ENCODE data around the gene TRPC6. TPM values are rescaled to one million over a fixed set of nuclear protein-coding genes. Genes with fewer than 3 reads are reported as not detected.
"Not testable (repeated sequence)": the region's sequence is repeated elsewhere in the genome, so short reads cannot be mapped to it uniquely, and the experiment has no call there.

TRPC6 gene
- total RNA-seq, 2 experiments from 2014 or later = not detected

GRCh38 chr11:101498891-101499290 lies 84.9 kb downstream of the TRPC6 start:
- no peaks in the 10 kb centered on the region for H3K4me1 Mint-ChIP-seq
- no peak overlapping the region for H3K4me3 Mint-ChIP-seq
- H3K36me3 Mint-ChIP-seq = no peaks in the 10 kb centered on the region
- no peak for ATAC-seq
- H3K27me3 Mint-ChIP-seq = no peaks in the 10 kb centered on the region
- no peak for DNase-seq
- CTCF ChIA-PET = no interaction called here
- peaks cover 3% of the 10 kb centered on the region for H3K9me3 Mint-ChIP-seq (ENCODE audit: low read depth)
- H3K27ac Mint-ChIP-seq = no peak overlapping the region

DNA sequence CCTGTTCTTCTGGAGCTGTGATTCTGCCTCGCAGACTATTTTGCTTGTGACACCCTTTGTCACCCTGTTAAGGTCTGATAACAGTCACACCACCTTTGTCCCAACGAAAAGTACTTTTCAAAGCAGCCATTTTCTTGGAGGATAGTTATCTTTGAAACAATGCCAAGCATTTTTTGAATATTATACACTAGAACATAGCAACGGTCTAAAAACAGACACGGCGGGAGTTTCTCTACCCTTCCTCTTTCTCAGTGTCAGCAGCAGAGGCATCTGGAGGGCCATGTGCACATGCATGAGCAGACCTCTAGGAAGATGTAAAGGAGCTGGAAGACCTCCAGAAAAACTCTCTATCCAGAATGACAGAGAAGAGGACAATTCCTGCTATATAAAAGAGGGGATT lies 86.5 kb downstream of the TRPC6 start:
- H3K4me1 Mint-ChIP-seq = no peaks in the 10 kb centered on the region
- no peaks in the 10 kb centered on the region for H3K36me3 Mint-ChIP-seq
- ATAC-seq = no peak
- H3K27me3 Mint-ChIP-seq = no peaks in the 10 kb centered on the region
- no peak for DNase-seq
- H3K4me3 Mint-ChIP-seq = no peak overlapping the region
- CTCF ChIA-PET = no interaction called here
- peaks cover 3% of the 10 kb centered on the region for H3K9me3 Mint-ChIP-seq (ENCODE audit: low read depth)
- H3K27ac Mint-ChIP-seq = no peak overlapping the region

GRCh38 chr11:101487775-101488174 lies 96.0 kb downstream of the TRPC6 start:
- no peaks in the 10 kb centered on the region for H3K27me3 Mint-ChIP-seq
- peaks cover 3% of the 10 kb centered on the region for H3K9me3 Mint-ChIP-seq (ENCODE audit: low read depth)
- no peak for ATAC-seq
- no peaks in the 10 kb centered on the region for H3K4me1 Mint-ChIP-seq
- CTCF ChIA-PET = no interaction called here
- no peak overlapping the region for H3K4me3 Mint-ChIP-seq
- H3K27ac Mint-ChIP-seq = no peak overlapping the region
- DNase-seq = no peak
- no peaks in the 10 kb centered on the region for H3K36me3 Mint-ChIP-seq

DNA sequence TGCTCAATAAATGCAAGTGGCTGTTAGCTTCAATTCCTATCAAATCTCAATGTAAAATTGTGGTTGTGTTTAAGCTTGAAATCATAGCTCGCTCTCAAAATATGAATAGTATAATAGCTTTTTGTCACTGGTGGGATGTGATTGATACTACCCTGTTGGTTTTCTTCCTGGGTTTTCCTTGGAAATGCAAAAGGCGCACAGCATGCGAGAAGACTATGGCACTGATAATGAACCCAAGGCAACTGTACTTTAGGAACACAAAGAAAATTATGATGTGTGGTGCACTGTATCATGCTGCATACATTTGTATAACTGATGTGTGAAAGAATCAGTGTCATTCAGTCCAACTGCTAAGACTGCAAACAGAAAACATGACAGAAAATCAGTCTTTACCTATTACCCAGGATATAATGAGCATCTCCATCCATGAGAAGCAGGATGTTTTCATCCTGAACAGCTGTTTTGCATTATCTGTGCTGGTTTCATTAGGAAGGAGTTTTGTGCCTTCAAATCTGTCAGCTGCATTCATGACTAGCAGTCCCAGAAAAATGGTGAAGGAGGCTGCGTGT lies 101.2 kb downstream of the TRPC6 start:
- CTCF ChIA-PET = no interaction called here
- Mint-ChIP-seq H3K4me1 (no peaks in the 10 kb centered on the region), H3K4me3 (no peak overlapping the region), H3K27ac (no peak overlapping the region), H3K27me3 (no peaks in the 10 kb centered on the region), H3K9me3 (ENCODE audit: low read depth) (peaks cover 5% of the 10 kb centered on the region), H3K36me3 (no peaks in the 10 kb centered on the region)
- ATAC-seq = no peak
- DNase-seq = no peak

DNA sequence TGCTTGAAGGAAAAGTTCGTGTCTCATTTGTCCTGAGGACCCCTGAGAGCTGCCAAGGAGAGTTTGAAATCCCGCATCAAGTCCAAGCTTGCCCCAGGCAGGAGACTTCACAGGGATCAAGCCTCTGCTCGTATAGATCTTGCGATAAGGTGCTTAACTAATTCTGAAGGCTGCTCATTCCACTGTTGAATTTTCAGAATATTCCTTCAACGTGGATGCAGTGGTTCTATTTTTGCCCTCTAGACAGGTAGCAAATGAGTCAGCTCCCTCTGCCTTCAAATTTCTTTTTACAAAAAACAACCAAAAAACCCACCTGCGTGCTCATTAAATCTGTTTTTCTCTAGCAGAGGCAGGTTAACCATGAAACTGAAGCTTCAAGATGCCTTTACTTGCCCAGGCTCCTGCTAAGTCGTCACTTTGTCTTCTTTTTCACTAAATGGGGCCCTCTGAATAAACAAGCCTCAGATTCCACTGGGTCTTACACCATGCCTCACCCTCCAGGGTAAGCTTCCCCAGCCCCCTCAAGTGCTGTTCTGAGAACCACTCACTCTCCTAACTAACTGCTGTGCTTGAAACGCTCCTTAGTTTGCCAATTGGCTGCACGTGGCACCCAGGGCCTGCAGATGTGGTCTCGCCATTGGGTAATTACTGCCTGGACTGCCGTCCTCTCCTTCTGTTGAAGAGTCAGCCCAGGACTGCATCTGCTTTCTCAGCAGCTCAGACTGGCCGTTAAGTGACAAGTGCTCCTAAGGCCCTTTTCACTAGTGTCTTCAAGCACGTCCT lies 105.0 kb downstream of the TRPC6 start:
- no peaks in the 10 kb centered on the region for H3K27me3 Mint-ChIP-seq
- ATAC-seq = no peak
- no peak overlapping the region for H3K4me3 Mint-ChIP-seq
- no peaks in the 10 kb centered on the region for H3K36me3 Mint-ChIP-seq
- no peaks in the 10 kb centered on the region for H3K4me1 Mint-ChIP-seq
- no peak overlapping the region for H3K27ac Mint-ChIP-seq
- H3K9me3 Mint-ChIP-seq (ENCODE audit: low read depth) = peaks cover 2% of the 10 kb centered on the region
- CTCF ChIA-PET = no interaction called here
- no peak for DNase-seq

GRCh38 chr11:101477926-101478325 lies 105.9 kb downstream of the TRPC6 start:
- H3K27ac Mint-ChIP-seq = no peak overlapping the region
- CTCF ChIA-PET = no interaction called here

DNA sequence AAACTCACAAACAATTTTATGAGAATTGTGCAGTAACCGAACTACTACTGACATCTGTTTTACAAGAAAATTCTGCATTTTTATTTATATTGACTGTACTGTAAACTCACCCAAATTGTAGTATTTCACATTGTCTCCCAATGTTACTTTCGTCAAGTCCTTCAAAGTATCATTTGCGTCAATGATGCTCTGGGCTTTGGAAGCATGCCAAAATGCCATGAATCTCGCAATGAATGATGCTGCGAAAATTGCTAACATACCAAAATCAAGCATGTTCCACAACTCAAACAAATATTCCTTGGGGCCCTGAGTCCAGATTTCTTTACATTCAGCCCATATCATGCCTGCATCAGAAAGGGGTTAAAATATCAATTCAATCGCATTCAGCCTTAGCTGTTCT lies 107.6 kb downstream of the TRPC6 start:
- H3K36me3 Mint-ChIP-seq = no peaks in the 10 kb centered on the region
- no peaks in the 10 kb centered on the region for H3K9me3 Mint-ChIP-seq (ENCODE audit: low read depth)
- ATAC-seq (no peak), DNase-seq (no peak)
- H3K4me3 Mint-ChIP-seq = no peak overlapping the region
- no peak overlapping the region for H3K27ac Mint-ChIP-seq
- CTCF ChIA-PET = no interaction called here
- H3K27me3 Mint-ChIP-seq = no peaks in the 10 kb centered on the region
- no peaks in the 10 kb centered on the region for H3K4me1 Mint-ChIP-seq

More at GRCh38 chr11:101477926-101478325, 105.9 kb downstream of the TRPC6 start:
- H3K27me3 Mint-ChIP-seq = no peaks in the 10 kb centered on the region
- no peaks in the 10 kb centered on the region for H3K36me3 Mint-ChIP-seq
- ATAC-seq (no peak), DNase-seq (no peak)
- H3K9me3 Mint-ChIP-seq (ENCODE audit: low read depth) = peaks cover 2% of the 10 kb centered on the region
- no peaks in the 10 kb centered on the region for H3K4me1 Mint-ChIP-seq
- H3K4me3 Mint-ChIP-seq = no peak overlapping the region

DNA sequence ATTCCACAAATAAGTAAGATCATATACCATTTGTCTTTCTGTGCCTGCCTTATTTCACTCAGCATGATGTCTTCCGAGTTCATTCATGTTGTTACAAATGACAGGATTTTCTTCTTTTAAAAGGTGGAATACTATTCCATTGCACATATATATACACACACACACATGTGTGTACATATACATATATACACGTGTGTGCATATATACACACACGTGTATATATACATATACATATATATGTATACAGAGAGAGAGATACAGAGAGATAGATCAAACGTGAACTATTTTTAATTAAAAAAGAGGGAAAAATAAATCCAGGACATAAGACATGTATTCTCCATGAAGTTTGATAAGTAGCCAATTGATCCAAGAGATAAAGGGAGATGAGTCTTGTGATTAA lies 108.1 kb downstream of the TRPC6 start:
- Mint-ChIP-seq H3K9me3 (ENCODE audit: low read depth) (no peaks in the 10 kb centered on the region), H3K36me3 (no peaks in the 10 kb centered on the region), H3K27ac (no peak overlapping the region), H3K4me3 (no peak overlapping the region), H3K27me3 (no peaks in the 10 kb centered on the region), H3K4me1 (no peaks in the 10 kb centered on the region)
- DNase-seq = no peak
- no peak for ATAC-seq
- CTCF ChIA-PET = no interaction called here

DNA sequence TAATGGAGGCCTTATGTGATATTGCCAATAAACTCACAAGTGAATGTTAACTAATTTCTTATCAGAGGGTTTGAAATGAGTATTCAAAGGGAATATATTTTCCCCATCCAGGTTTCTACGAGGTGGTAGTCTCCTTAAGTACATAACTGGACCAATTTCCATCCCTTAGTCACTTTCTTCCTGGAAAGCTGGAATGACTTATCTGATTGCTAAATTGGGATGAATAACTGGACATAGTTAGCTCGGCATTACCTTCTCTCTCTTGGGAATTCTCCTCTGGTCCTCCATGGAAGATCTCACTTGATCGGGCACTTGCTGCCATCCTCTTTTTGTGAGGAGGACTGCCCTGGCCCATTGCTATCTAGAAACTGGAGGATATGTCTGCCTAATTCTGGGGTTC lies 109.1 kb downstream of the TRPC6 start:
- Mint-ChIP-seq H3K27me3 (no peaks in the 10 kb centered on the region), H3K4me3 (no peak overlapping the region), H3K36me3 (no peaks in the 10 kb centered on the region), H3K9me3 (ENCODE audit: low read depth) (no peaks in the 10 kb centered on the region), H3K4me1 (no peaks in the 10 kb centered on the region), H3K27ac (no peak overlapping the region)
- DNase-seq (no peak), ATAC-seq (no peak)
- CTCF ChIA-PET = no interaction called here

GRCh38 chr11:101470881-101471520 lies 112.8 kb downstream of the TRPC6 start:
- Mint-ChIP-seq H3K27me3 (no peaks in the 10 kb centered on the region), H3K4me3 (no peak overlapping the region), H3K27ac (no peak overlapping the region), H3K4me1 (no peaks in the 10 kb centered on the region), H3K9me3 (ENCODE audit: low read depth) (no peaks in the 10 kb centered on the region), H3K36me3 (no peaks in the 10 kb centered on the region)
- ATAC-seq (no peak), DNase-seq (no peak)
- CTCF ChIA-PET = no interaction called here

- CTCF ChIA-PET = no interaction called here
These were observed 113.4 kb downstream of the TRPC6 start for GRCh38 chr11:101470419-101470818.

GRCh38 chr11:101466352-101466751 lies 117.5 kb downstream of the TRPC6 start:
- Mint-ChIP-seq H3K36me3 (no peaks in the 10 kb centered on the region), H3K27ac (no peak overlapping the region), H3K27me3 (no peaks in the 10 kb centered on the region), H3K4me3 (no peak overlapping the region), H3K9me3 (ENCODE audit: low read depth) (no peaks in the 10 kb centered on the region), H3K4me1 (no peaks in the 10 kb centered on the region)
- DNase-seq = no peak
- CTCF ChIA-PET = no interaction called here
- ATAC-seq = no peak

More at GRCh38 chr11:101470419-101470818, 113.4 kb downstream of the TRPC6 start:
- no peak overlapping the region for H3K27ac Mint-ChIP-seq
- H3K4me3 Mint-ChIP-seq = no peak overlapping the region
- no peak for DNase-seq
- no peaks in the 10 kb centered on the region for H3K9me3 Mint-ChIP-seq (ENCODE audit: low read depth)
- no peak for ATAC-seq
- no peaks in the 10 kb centered on the region for H3K27me3 Mint-ChIP-seq
- H3K36me3 Mint-ChIP-seq = no peaks in the 10 kb centered on the region
- H3K4me1 Mint-ChIP-seq = no peaks in the 10 kb centered on the region

GRCh38 chr11:101464388-101464787 lies 119.4 kb downstream of the TRPC6 start:
- H3K27ac Mint-ChIP-seq; H3K4me1 Mint-ChIP-seq; DNase-seq; H3K27me3 Mint-ChIP-seq; CTCF ChIA-PET; ATAC-seq; H3K4me3 Mint-ChIP-seq; H3K9me3 Mint-ChIP-seq (ENCODE audit: low read depth); H3K36me3 Mint-ChIP-seq: not testable (repeated sequence)

DNA sequence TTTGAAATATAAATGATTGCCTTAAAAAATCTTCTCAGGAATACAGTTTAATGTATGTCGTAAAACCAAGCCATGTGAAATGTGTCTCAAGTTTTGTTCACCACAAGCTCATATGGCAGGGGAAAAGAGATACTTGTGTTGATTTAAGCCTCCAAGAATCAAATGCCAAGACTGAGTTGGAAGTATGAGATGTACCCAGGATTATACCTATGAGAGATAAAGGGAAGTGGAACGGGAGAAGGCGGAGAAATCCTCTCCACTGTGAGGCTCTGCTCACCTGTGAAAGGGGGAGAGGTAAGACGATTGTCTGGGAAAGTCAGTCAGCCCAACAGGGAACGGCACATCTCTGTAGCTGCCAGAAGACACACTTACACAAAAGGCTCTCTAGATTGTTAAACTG lies 124.8 kb downstream of the TRPC6 start:
- DNase-seq = no peak
- no peak overlapping the region for H3K4me3 Mint-ChIP-seq
- no peak overlapping the region for H3K27ac Mint-ChIP-seq
- ATAC-seq = no peak
- H3K27me3 Mint-ChIP-seq = no peaks in the 10 kb centered on the region
- H3K4me1 Mint-ChIP-seq = no peaks in the 10 kb centered on the region
- CTCF ChIA-PET = no interaction called here
- H3K36me3 Mint-ChIP-seq = no peaks in the 10 kb centered on the region
- no peaks in the 10 kb centered on the region for H3K9me3 Mint-ChIP-seq (ENCODE audit: low read depth)
